NCI-H1092 (cell line): ENCODE data around the gene ATM.

Source experiments
- DNase-seq: peaks from one replicate; lab custom pipeline; 2025; lab: John Stamatoyannopoulos, UW

Gene ATM

GRCh38 chr11:108222574-108223347 lies at the start of gene ATM, which contains the start of gene NPAT:
ATM (plus strand) TSS chr11:108223067; CDS start chr11:108227625, 4,558 bp downstream.
NPAT (minus strand) TSS chr11:108222638; CDS start chr11:108222536, 102 bp downstream.
- peak; percentile 100 for DNase-seq

- no peak for DNase-seq
Observed at GRCh38 chr11:108177570-108177969, 45.3 kb upstream of the ATM start.

GRCh38 chr11:108193725-108194124 lies 29.1 kb upstream of the ATM start:
- DNase-seq, result no peak

GRCh38 chr11:108196901-108197300 lies 26.0 kb upstream of the ATM start:
- DNase-seq, result no peak

GRCh38 chr11:108197351-108197750 lies 25.5 kb upstream of the ATM start:
- no peak for DNase-seq

- no peak for DNase-seq
Observed at GRCh38 chr11:108198833-108199232, 24.0 kb upstream of the ATM start.

GRCh38 chr11:108199446-108200321 lies 23.2 kb upstream of the ATM start:
- DNase-seq, result no peak

GRCh38 chr11:108203075-108203474 lies 19.8 kb upstream of the ATM start:
- DNase-seq, result no peak

GRCh38 chr11:108204376-108204775 lies 18.5 kb upstream of the ATM start:
- DNase-seq, result no peak

- DNase-seq, result no peak
Observed at GRCh38 chr11:108204929-108205499, 17.9 kb upstream of the ATM start.

GRCh38 chr11:108206171-108206570 lies 16.7 kb upstream of the ATM start:
- DNase-seq, result no peak

- DNase-seq, result no peak
Observed at GRCh38 chr11:108206969-108207682, 15.7 kb upstream of the ATM start.

- DNase-seq, result no peak
Observed at GRCh38 chr11:108207683-108208060, 15.2 kb upstream of the ATM start.

GRCh38 chr11:108210441-108210840 lies 12.4 kb upstream of the ATM start:
- no peak for DNase-seq

GRCh38 chr11:108213784-108214183 lies 9.1 kb upstream of the ATM start:
- no peak for DNase-seq

- DNase-seq, result no peak
Observed at GRCh38 chr11:108216988-108217387, 5.9 kb upstream of the ATM start.

GRCh38 chr11:108218455-108218854 lies 4.4 kb upstream of the ATM start:
- no peak for DNase-seq

GRCh38 chr11:108218912-108219783 lies 3.7 kb upstream of the ATM start:
- DNase-seq, result no peak

- no peak for DNase-seq
Observed at GRCh38 chr11:108220721-108221336, 2.0 kb upstream of the ATM start.

GRCh38 chr11:108221371-108221770 lies 1.5 kb upstream of the ATM start:
- no peak for DNase-seq
